Measurements from ENCODE around the gene PRIMA1.

PRIMA1 gene

DNA sequence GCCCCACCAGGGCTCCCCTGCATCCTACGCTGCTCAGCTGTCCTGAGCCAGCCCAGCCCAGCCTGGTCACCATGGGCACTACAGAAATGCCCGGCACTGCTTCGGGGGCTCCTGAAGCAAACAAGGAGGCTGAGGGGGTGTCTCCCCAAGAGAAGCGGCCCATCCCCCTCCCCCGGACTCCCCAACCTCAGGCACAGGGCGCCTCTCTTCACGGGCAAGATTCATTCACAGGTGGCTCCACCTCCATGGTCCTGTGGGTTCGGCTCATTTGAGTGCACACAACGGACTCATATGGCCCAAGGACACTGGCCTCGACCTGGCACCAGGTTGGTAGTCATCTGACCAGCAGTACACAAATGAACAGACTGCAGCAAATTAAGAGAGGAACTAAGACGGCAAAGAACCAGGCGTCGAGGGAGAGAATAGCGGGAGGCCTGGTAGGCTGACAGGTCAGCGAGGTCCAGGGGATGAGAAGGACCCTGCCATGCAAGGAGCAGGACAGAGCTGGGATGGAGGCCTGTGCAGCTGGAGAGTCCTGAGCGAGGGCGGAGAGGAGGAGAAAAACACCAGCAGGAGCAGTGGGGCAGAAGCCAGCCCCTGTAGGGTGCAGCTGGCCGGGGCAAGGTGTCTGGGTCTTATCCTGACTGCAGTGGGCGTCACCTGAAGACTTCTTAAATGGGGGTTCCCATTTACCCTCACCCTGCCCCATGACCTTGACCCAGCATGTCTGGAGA, 60.2 kb downstream of the PRIMA1 start:
- no peak for DNase-seq

DNA sequence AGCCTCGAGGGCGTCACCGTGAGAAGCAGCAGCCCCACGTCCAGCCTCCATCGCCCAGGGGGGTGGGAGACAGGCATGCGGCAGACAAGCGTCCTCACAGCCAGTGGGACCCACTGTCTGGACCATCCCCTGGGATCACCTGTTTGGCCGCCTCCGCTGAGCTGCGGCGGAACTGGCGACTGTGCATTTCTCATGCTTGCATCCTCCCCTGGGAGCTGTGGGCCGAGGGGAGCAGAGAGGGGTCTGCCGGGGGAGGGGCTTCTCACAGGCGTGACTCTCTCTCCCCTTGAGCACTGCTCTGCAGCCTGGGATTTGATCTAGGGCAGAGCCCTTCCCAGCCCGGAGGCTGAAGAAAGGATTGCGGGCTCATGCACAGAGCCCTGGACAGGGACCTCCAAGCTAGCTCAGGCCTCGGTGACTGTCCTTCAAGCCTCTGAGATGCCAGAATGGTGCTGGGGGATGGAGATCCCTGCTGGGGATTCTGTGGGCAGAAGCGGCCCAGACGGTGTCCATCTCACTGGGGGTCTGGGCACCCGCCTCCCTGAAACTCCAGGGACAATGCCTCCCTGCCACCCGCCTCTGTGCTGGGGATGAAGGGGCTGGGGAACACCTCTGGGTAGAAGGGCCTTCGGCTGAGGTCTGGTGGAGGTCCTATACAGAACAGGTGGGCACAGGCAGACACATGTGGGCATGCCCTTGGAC, 61.1 kb downstream of the PRIMA1 start:
- no peak for DNase-seq

DNA sequence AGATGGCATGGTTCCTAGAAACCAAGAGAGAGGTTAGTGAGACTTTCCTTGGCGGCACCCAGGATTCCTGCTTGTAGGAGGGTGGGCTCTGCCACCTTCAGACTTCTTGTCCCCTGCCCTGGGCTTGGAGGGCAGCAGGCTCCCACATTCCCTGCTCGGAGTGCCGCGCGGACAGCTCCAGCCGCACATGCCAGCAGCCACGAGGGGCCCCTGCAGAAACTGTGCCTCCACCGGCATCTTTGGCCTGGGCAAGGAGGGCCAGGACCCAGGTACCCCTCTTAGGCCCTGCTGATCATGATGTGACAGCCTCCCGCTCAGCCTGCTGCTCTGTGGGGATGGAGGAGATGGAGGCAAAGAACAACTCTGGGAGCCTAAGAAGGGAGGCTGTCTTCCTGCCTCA, 62.3 kb downstream of the PRIMA1 start:
- DNase-seq, result no peak

DNA sequence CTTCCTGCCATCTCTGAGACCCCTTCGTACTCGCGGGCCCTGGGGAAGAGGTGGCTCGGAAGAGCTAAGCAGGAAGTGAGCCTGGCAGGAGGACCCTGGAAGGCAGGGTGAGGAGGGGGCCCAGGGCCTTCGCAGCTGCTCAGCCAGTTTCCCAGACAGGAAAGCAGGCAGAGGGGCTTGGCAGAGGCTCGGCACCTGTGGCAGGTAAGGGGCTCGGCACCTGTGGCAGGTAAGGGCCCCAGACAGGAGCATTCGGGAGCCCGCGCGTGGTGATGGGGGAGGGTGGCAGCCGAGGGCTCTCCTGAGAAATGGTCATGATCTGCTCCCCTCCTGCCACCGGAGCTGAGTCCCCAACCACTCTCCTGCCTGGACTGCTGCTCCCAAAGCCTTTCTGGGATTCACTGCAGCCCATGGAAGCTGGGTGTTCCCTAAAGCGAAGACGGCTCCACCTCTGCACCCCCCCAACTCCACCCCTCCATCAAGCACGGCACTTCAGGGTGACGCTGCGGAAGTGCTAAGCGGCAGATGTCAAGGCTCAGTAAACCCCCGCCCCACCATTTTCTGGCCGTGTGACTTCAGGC, 63.2 kb downstream of the PRIMA1 start:
- no peak for DNase-seq

DNA sequence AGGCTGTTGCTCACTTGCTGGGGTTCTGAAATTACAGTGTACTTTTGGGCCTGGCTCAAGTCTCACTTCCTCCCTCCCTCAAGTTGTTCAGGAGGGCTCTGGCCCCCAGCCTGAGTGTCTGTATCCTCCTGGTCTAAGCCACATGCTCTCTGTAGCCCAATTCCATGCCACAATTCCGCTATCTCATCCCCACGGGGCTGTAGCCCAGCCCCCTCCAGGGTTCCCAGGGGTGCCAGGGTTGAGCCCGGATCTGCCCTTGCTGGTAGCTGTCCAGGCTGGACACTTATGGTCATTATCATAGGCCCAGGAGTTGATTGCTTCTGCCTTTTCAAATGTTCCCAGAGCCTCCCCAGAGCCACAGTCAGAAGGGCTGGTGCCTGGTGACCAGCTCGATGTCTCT, 65.3 kb downstream of the PRIMA1 start:
- no peak for DNase-seq

DNA sequence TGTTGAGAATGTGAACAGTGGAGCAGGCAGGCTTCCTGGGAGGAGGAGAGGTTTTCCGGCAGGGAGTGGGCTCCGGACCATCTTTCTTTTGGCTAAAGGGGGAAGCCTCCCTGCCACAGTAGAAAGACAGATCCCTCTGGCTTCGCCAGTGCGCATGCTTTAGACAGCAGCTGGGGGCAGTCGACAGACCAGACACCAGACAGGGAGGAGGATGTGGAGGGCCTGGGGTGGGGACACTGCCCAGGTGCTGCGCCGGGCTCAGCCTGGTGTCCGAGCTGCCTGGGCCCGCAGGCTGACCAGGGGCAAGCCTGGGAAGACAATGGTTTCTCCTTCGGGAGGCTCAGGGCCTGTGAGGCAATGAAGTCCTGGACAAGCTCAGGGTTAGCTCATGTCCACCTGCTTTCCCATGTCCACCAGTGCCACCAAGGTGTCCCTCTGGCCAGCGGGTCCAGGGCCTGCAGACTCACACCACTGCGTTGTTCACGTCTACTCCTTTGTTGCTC, 67.3 kb downstream of the PRIMA1 start:
- no peak for DNase-seq

DNA sequence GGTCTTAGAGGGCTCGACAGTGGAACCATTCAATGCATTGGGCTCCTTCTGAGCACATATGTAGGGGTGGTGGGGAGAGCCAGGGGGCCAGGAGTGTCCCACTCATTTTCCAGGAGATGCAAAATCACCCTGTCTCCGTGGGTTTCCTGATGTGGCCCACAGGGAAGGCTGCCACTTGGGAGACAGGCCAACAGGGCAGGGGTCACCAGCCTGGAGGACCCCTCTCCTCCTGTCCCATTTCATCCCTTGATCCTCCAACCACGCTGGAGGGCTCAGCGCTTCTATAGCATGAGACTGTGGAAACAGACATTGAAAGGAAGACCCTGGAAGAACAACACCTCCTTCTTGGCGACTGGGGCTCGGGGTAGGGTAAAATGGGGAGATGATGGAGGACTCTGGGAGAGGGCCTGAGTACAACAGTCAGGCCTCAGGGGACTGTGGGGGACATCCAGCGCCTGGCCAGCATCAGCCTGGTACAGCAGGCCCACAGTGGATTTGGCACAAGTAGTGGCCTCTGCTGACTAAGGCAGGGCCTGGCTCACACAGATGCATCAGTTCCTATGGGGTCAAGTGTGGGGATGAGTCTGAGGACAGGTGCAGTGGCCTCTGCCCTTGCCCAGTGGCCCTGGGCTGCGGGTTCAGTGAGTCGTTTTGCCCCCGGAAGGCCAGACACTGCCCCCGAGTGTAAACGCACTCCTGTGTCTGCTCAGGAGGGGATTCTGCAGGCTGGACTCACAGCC, 68.0 kb downstream of the PRIMA1 start:
- DNase-seq, result no peak

DNA sequence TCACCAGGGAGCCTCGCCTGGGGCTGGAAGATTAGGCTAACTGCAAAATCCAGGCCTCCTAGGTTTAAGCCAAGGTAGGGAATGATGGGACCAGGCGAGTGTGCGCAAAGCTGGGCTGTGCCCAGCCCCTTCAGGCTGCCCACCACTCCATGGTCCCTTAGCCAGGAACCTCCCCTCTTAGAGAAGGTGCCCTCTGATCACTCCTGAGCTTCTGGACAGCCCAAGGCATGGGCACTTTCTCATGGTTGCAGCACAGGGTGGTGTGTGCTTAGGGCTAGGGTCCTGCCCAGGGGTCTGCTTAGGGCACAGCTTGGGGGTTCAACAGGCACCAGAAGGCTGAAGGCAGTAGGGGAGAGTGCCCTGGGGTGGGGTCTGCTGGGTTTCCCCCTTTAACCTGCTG, 69.0 kb downstream of the PRIMA1 start:
- no peak for DNase-seq

DNA sequence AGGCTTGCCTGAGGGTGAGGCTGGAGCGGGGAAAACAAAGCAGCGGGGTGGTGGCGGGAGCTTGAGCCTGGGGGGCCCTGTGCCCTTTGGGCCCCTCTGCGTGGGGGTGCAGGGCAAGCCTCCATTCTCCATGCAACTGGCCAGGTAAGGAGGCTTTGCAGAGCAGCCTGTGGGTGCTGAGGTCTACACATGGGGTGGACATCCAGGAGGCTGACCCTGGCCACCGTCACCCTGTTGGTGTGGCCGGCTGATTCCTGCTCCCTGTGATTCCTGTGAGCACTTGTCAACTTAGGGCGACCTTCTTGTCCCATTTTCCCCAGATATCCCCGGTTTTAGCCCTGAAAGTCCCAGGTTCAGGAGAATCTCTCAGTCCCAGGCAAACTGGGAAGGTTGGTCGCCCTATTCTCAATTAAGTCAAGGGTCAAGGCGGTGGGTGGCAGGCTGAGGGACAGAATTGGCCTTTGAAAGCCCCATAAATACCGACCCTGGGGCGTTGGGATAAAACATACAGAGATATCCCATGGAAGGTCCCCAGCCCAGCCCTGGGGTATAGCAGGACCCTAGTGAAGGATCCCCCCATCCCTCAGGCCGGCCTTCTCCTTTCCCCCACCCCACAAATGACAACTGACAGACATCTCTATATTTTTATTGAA, 70.5 kb downstream of the PRIMA1 start:
- DNase-seq, result no peak

DNA sequence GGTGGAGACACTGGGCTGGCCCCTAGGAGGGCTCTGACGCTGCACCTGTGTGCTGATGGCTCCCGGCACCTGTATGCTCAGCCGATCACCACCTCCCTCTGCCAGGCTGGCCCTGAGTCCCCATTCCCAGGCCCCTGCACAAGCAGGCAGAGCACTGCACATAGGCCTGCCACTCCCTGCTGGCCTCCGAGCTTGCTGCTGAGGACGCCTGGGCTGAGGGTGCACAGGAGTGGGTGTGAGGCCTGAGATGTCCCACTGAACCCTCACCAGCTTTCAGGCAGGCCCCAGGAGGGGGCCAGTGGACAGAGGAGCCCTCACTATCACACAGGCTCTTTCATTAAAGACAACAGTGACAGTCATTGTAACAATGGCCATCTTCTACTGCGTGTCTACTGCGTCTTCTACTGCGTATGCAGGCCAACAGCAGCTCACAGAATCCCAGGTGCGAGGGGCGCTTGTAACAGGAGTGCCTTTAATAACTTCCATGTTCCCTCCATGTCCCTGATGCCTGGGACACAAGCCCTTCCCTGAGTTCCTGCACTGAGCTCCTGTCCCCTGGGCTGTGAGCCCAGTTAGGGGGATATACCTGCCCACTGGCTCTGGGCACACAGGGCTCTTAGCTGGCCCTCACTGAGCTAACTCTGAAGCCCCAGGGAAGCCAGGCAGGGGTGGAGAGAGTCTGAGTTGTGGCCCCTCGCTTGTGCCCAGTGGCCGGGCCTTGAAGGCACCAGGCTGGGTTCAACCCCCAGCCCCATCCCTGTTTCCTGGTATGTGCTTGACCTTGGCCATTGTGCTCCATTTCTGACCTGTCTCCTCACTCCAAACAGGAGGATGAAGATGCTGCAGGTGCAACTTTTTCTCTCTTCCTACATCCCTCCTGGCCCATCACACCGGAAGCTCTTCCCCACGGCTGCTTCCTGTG, 71.3 kb downstream of the PRIMA1 start:
- DNase-seq, result no peak

DNA sequence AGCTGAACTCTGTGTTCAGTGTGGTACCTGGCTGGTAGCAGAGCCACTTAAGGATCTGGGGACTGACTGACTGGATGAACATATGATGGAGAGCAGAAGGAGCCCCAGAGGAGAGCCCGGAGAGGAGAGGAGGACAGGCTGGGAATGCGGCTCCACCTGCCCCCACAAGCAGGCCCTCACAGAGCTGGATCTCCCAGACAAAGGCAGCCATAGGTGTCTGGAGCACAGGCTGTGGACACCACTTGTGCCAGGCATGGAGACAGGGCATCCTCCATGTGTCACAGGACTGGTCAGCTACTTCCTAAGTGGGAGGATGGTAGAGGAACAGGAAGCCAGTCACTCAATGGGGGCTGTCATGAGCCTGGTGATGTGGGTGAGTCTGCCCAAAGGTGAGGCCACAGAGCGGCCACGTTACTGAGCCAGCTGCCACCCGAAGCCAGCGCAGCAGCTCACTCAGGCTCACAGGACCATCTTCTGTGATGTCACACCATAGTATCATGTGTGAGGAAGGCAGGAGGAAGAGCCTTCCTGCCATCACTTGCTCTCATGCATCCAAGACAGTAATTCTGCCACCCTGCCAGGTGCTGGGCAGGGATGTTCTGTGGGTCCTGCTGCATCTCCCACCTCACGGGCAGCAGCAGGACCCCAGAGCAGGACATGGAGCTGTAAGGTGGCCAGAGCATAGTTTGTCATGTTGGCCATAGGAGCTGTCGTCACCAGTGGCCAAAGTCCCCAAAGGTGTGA, 72.1 kb downstream of the PRIMA1 start:
- DNase-seq, result no peak

DNA sequence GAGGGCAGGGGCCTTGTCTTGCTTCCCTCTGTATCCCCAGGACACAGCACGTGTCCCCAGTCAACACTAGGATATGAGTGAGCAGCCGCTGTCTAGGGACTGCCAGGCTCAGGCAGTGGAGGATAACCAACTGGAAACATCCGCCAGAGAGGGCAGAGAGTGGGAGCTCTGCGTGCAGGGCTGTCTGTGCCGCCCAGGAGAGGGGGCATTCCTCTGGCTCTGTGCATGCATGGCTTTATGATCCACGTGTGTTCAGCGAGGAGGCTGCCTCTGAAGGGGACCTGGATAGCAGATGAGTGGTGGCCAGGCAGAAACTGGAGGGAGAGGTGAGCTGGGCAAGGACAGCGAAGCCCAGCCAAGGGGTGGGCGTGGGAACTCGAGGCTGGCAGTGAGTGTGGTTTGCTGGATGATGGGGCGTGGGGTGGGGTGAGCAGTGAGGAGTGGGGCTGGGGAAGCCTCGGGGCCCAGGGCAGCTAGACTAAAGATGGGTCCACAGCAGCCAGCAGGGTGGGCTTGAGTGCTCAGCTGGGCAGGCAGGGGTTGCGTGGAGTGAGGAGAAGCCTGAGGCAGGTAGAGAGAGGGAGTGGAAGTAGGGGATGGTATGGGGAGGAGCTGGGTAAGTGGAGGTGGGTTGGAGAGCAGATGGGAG, 72.9 kb downstream of the PRIMA1 start:
- no peak for DNase-seq

DNA sequence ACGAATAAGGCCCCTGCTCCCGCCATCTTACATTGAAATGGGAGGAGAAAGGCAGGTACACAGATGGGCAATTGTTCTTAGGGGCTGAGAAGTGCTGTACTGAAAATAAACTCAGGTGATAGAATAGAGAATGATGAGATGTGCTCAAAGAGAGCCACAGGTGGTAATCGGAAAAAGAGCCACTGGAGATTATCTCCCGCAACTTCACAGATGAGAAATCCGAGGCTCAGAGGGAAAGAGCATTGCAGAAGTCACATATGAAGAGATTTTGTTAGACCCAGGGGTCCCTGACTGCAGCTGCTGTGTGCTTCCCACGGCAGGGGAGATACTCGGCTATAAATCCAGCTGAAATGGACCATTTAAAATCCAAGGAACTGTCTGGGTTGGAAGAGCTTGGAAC, 73.7 kb downstream of the PRIMA1 start:
- no peak for DNase-seq

DNA sequence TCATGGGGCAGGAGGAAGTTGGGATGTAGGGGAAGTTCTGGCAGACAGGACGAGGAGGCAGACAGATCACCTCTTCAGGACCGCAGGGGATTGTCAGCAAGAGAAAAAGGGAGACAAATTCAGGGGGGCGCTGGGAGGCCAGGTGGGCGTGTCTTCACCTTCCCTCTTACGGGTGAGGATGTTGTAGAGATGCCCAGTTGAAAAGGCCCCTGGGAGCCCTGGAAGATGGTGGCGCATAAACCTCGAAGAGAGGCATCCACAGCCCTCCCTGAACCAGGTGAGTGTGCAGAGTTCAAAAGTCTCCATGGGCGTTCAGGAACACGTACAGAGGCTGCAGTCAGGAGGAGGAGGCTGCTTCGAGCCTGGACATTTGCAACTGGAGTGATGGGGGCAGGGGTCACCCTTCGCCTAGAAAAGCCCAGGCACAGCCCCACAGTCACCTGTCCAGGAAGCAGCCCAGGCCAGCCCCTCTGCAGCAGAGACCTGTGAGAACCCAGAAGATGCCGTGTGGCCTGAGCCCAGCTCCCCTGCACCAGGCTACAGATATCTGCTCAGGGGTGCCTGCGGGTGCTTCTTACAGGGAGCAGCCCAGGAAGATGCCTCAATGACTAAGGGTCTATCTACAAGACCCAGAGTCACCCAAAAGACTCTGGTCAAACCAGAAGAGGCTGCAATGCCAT, 74.4 kb downstream of the PRIMA1 start:
- DNase-seq, result no peak

DNA sequence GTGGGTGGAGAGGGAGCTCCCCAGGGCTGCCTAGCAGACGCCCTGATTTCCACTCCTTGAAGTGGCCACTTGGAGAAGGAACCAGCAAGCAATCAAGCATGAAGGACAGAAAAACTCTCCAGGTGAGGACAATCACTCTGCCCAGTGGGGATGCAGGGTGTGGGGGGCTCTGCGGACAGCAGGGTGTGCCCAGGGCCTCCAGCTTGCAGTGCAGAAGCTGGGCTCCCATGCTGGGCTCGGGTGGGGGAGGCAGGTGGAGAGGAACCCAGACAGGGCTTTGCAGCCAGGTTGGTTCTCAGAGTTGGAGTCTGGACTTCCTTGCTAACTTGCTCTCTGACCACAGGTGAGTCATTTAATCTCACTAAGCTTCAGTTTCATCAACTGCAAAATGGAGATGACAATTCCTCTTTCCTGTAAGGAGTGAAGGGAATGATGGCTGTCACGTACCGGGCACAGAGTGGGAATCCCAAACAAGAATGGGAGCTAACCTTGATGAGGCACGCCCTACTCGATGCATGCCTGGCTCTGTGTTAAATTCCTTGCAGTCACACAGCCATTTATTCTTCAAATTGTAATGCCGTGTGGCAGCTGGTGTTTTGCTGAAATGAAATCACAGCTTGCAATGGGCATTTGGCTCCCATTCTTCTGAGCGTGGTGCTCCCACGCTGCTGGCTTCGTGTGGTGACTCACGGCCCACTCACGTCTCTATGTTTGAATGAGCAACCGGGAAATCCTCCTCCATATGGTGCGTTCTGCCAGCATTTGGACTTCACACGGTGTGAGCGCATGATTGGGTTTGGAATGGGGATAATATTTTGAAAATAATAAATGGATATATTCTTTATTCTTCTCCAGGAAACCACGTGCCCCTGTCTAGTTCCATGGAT, 75.2 kb downstream of the PRIMA1 start:
- no peak for DNase-seq

DNA sequence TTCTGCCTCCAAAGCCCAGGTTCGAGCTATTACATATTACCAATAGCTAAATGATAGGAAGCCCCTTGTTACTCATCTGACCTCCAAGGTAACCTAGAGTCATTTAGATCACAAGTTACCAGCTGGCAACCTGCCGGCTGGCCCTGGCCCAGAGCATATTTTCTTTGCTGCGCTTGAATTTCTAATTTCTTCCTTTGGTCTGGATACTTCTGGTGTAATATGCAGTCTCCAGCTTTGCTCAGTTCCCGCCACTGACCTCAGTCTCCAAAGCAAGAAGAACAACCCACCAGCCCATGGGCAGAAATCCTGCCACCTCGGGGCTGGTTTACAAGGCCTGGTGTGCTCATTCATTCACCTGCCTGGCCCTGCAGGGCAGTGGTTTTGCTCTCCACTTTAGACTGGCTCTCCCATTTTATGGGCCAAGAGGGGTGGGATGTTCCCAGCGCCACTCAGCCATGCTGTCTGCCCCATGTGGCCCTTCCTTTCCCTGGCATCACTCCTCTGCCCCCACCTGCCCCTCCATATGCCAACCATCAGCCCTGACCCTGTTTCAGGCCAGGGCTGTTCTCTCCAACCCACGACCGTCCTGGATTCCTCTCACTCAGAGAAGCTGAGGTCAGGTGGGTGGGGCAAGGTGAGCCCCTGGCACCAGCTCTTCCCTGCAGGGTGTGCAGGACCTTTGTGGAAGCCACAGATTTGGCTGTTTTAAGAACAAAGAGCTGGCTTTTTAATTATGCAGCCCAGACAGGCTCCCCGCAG, 76.0 kb downstream of the PRIMA1 start:
- no peak for DNase-seq

DNA sequence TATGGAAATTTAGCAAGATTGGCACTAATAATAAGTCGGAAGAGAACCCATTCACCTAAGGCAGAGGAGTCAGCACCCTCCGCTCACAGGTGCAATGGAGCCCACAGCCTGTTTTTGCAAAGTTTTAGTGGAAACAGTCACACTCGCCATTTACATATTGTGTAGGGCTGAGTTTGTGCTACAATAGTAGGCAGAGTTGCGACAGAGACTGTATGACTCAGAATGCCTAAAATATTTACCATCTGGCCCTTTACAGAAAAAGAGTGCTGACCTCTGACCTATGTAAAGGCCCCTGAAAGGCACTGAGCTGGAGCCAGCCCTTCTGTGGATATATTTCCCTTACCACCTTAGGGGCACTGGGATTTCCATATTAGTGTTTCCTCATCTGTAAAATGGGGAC, 79.0 kb downstream of the PRIMA1 start:
- no peak for DNase-seq

DNA sequence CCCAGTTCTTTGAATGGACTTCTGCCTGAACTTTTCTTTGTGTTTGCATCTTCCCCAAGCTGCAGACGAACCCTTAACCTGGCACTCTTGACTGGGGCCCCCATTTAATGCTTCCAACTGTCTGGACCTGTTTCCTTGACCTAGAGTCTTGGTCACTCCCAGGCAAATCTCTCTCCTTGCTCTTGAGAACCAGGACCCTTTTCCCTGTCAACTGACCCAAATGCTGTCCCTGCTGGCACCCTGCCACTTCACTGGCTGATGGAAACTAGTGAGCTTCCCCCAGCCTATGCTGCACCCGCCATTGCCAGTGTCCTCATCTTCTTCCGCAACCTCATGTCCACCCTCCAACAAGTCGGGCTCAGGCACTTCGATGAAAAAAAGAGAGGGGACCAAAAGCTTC, 79.5 kb downstream of the PRIMA1 start:
- no peak for DNase-seq

Measured in NCI-H1092 treated with DMSO at 0.1 percent for 48 hours (cell line).